ENCODE results near the gene CFI.
A peak's percentile ranks its signal among the peaks of the same experiment; 100 is the strongest.

Gene CFI

GRCh38 chr4:109749388-109750082 is 52.3 kb downstream of the CFI start:
- TF ChIP-seq CTCF (conservative IDR thresholded peaks at IDR 0.05; ENCODE audit: low read depth, low read length): no peak
- H3K4me3 ChIP-seq (ENCODE audit: low read depth, low read length): no peak overlapping the region
- no peak for DNase-seq (ENCODE audit: low read depth)

GRCh38 chr4:109748114-109748513 is 53.7 kb downstream of the CFI start:
- no peak for TF ChIP-seq CTCF (conservative IDR thresholded peaks at IDR 0.05; ENCODE audit: low read depth, low read length)
- no peak for DNase-seq (ENCODE audit: low read depth)
- H3K4me3 ChIP-seq (ENCODE audit: low read depth, low read length): no peak overlapping the region

GRCh38 chr4:109746728-109747127 is 55.1 kb downstream of the CFI start:
- no peak for TF ChIP-seq CTCF (conservative IDR thresholded peaks at IDR 0.05; ENCODE audit: low read depth, low read length)
- no peak for DNase-seq (ENCODE audit: low read depth)
- no peak overlapping the region for H3K4me3 ChIP-seq (ENCODE audit: low read depth, low read length)

GRCh38 chr4:109745830-109746229 is 56.0 kb downstream of the CFI start:
- no peak overlapping the region for H3K4me3 ChIP-seq (ENCODE audit: low read depth, low read length)
- no peak for DNase-seq (ENCODE audit: low read depth)
- no peak for TF ChIP-seq CTCF (conservative IDR thresholded peaks at IDR 0.05; ENCODE audit: low read depth, low read length)

GRCh38 chr4:109739547-109739946 is 62.3 kb downstream of the CFI start:
- no peak overlapping the region for H3K4me3 ChIP-seq (ENCODE audit: low read depth, low read length)
- peak; percentile 47 for DNase-seq (ENCODE audit: low read depth)
- TF ChIP-seq CTCF (conservative IDR thresholded peaks at IDR 0.05; ENCODE audit: low read depth, low read length): no peak

- no peak for TF ChIP-seq CTCF (conservative IDR thresholded peaks at IDR 0.05; ENCODE audit: low read depth, low read length)
- H3K4me3 ChIP-seq (ENCODE audit: low read depth, low read length): no peak overlapping the region
Measured at GRCh38 chr4:109738104-109738872, 63.5 kb downstream of the CFI start.

More at GRCh38 chr4:109738104-109738872, 63.5 kb downstream of the CFI start:
- no peak for DNase-seq (ENCODE audit: low read depth)

Data from choroid plexus epithelial cell (primary cell).